ENCODE results near the gene AFG1L.
"Not testable (repeated sequence)": the region's sequence is repeated elsewhere in the genome, so short reads cannot be mapped to it uniquely, and the experiment has no call there.

AFG1L gene

DNA sequence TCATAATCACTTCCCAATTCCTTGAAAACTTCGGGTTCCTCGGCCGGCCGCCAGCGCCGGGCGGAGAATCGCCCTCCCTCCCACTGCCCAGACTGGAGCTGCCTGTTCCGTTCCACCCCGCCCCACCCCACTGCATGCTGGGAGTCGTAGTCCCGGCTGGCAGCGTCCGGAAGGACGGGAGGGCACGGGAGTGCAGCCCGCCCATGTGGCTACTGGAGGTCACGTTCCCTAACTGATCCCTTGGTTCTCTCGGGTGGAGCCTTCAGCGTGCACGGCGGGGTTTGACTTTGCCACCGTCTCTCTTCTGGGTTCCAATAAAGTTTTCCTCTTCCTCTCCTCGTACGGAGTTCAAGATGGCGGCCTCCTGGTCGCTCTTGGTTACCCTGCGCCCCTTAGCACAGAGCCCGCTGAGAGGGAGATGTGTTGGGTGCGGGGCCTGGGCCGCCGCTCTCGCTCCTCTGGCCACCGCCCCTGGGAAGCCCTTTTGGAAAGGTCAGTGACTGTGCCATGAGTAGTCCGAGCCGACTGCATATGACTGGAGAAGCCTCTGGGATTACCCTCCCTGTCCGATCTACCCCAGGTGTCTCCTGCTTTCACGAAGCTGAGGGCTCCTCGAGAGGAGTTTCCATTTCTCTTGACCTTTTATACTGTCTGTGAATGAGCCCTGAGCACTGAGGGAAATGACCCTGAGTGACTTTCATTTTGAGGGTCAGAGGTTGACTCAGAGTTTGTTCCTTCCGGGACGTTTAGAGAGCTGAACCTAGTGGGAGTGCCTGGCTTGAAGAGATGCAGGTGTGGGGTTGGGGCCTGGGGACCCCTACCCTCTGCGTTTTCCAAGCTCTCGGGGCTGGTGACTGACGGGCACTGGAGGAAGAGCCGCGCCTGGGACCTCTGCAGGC lies at the start of gene AFG1L:
TSS of gene AFG1L (plus strand) at position 328 of the 899 bp plus-strand sequence. CDS start at position 354, 26 bp downstream.
- DNase-seq (ENCODE audit: low spot score) = peak; percentile 89

DNA sequence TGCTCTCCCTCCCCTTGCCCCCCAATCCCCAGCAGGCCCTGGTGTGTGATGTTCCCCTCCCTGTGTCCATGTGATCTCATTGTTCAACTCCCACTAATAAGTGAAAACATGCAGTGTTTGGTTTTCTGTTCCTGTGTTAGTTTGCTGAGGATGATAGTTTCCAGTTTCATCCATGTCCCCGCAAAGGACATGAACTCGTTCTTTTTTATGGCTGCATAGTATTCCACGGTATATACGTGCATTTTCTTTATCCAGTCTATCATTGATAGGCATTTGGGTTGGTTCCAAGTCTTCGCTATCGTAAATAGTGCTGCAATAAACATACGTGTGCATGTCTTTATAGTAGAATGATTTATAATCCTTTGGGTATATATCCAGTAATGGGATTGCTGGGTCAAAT lies 49.8 kb upstream of the AFG1L start:
- DNase-seq (ENCODE audit: low spot score) = not testable (repeated sequence)

DNA sequence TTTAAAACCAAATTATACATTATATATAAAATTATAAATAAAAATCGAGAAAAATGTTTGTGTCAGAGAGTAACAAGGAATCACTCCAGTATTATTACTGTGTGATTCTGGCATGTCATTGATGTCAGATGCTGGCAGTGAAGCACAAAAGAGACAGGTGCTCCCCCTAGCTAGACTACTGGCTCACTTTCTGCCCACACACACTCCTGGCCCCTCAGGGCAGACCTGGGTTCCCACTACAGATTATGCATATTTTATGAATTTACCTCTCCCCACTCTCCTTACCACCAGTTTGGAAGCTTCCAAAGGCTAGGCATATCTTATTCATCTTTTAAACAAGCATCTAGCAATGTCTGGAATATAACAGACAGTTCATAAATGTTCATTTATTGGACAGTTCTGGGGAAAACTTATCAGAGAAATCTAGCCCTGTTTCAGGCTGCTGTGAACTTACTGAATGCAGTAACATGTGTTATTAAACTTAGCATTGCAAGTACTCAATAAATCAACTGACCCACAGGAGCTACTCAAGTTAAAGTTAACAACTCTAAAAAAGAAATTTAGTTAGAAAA lies 46.8 kb upstream of the AFG1L start:
- no peak for DNase-seq (ENCODE audit: low spot score)

DNA sequence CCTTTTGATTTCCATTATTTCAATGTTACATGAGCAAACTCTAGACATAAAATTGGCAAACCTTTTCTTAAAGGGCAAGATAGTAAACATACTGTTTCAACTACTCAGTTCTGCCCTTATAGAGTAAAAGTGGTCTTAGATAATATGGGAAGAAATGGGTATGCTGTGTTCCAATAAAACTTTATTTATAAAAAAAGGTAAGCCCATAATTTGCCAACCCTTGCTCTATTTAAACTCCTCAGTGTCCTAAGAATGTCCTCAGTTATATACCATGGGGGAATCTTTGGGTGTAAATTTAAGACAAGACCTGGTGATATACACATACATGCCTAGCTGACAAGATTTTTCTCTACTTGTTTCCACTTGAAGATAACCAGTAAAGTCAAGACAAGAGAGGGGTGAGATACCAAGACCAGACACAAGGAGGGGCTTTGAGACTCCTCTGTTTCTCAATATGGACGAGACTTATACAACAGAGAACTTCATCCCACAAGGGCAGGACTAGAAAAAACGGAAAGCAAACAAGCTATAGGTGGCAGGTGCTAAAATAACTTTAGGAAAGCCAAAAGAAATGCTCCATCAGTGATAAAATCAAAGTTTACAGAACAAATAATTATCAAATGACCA lies 44.5 kb upstream of the AFG1L start:
- DNase-seq (ENCODE audit: low spot score) = no peak

DNA sequence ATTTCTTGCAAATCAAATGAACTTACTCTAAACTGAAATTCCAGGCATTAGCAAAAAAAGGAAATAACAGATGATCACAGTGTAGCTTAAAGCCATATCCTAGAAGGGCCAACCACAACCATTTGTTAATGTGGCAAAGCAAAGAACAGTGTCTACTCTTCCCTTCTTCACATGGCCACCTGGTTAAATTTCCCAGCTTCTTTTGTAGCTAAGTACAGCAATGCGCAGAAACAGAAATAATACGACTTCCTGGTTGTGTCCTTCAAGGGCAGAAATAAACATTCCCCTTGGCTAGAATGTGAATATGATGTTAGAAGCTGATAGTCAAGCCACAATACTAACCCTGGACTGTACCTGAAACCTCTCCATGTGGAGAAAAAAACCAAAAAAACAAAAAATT lies 43.6 kb upstream of the AFG1L start:
- DNase-seq (ENCODE audit: low spot score) = no peak

DNA sequence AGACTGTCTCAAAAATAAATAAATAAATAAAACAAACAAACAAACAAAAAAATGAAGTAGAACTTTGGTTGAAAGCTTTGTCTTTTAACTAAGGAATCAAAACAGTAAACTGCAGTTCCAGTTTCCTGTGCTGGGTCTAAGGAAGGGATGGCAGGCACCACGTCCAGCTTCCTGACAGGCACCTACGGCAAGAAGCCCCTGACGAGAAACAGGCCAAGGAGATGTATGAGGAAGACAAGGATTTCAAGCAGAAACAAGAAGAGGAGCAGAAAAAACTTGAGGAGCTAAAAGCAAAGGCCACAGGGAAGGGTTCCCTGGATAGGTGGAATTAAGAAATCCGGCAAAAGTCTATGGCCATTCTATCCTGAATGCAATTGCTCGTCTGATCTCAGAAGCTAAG lies 42.8 kb upstream of the AFG1L start:
- no peak for DNase-seq (ENCODE audit: low spot score)

DNA sequence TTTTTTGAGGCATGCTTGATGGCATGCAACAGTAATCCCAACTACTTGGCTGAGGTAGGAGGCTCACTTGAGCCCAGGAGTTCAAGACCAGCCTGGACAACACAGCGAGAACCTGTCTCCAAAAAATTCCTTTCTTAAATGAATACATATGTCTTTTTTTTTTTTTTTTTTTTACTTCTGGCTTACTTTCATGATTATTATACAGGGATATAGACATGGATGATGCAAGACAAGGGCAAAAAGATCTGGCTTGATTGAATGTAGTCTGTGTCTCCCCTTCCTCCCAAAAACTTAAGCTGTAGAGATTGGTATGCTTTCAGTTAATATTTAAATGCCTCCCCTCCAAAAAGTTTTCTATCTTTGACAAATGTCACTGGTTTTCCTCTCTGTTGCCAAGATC lies 41.6 kb upstream of the AFG1L start:
- no peak for DNase-seq (ENCODE audit: low spot score)

DNA sequence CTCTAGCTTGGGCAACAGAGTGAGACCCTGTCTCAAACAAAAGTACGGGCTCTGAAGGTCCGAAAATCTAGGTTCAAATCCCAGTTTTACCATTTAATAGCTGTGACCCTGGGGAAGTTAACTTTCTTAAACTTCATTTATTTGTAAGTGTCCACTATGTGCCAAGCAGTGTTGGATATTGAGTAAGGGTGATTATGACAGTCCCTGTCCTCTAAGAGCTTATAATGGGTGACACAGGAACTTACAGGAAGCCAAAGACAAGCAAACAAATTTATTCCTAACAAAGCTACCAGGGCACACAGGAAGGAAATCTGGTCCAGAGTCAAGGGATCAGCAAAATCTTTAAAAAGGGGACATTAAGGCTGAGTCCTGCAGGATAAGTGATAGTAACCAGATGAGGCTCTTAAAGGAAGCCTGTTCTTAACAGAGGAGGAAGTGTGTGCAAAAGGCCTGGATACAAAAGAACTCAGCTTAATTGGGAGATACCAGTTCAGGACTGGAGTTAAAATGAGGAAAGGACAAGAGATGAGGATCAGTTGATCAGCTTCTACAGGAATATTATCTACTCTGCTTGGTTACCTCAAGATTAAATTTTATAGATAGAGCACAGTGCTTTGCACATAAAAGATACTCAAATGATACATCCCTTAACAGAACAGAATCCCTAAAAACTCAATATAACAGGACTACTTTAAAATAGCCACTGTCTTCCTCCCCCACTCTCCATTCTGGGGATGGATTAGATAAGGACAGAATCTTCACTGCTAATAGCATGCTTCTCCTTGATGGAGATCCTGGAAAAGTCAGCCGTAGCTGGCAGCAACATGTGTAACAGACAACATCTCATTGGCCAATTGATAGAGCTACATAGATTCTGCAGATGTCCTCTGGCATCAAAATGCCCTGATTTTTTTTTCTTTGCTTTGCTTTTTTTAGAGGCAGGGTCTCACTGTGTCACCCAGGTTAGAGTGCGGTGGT lies 40.1 kb upstream of the AFG1L start:
- DNase-seq (ENCODE audit: low spot score) = no peak

DNA sequence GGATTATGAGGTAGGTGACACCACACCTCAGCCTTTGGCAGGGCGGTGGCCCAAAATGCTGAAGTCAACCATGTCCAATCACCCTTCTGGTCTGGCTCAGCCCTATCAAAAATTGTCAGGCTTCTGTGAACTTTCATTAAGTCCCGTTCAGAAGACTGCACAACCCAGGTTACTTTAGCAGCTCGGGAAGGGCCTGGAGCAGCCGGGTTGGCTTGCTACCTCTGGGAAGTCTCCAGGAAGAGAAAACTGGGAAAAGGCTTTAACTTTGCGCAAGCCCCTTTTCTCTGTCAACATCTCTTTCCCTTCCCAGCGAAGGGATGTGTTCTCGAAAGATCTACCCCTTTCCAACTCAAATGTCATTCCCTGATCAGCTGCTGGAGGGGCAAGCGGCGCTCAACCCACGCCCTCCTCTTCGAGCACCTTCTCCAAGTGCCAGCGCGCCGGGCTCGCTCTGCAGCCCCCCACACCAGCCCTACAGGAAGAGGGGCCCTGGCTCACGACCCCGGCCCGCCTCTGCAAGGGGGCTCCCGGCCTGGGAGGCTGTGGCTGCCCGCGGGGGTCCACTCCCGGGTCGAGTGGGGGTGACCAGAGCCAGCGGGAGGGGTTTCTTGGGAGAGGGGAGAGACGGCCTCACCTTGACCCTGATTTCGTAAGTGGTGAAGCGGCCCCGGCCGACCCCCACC lies 34.6 kb upstream of the AFG1L start:
- DNase-seq (ENCODE audit: low spot score) = peak; percentile 48

DNA sequence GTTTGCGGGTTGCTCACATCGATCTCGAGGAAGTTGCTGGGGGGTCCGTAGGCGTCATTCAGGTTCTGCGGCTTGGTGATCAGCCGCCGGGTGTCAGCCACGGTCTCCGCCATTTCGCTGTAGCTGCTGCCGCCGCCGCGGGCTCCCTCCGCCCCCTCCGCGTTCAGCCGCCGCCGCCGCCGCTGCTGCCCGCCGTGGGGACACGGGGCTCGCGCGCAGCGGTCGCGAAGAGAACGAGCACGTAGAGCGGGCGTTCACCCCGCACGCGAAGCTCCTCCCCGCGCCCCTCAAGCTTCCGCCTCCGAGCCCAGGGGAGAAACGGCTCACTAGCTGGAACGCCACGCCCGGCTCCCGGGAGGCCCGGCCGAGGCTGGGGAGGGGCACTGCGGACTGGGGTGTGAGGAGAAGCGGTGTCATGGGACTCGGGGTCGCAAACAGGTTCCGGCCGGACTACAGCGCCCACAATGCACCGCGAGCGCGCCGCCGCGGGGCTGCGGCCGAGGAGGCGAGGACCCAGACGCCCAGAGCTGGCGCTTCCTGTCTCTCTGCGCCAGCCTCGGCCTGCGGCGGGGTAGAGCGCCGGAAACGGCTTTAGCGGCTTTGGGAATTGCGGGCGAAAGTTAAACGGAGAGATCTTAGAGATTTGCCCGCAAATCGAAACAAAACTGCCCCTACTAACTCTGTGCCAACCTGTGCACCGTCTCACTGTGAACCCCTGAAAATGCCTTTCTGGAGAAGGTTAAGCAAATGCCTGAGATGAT lies 33.9 kb upstream of the AFG1L start, which contains the start of gene SNX3:
TSS of gene SNX3 (minus strand) at position 232 of the 761 bp plus-strand sequence. CDS start at position 113, 119 bp downstream.
- peak; percentile 98 for DNase-seq (ENCODE audit: low spot score)

DNA sequence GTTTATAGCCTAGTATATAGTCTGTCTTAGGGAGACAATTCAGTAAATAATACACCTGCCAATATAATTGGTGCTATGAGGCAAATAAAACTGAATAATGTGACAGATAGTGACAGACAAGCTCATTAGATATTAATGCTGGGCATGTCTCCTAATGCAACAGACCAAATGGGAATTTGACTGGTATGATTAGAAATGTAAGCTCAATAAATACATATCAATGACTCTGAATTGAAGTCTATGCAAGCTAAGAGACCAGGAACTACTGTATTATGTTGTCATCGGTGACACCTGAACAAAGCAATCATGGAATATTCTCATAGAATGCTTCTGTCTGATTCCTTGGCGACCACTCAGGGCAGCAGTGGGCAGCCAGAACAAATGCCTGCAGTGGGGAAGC lies 31.5 kb upstream of the AFG1L start:
- no peak for DNase-seq (ENCODE audit: low spot score)

DNA sequence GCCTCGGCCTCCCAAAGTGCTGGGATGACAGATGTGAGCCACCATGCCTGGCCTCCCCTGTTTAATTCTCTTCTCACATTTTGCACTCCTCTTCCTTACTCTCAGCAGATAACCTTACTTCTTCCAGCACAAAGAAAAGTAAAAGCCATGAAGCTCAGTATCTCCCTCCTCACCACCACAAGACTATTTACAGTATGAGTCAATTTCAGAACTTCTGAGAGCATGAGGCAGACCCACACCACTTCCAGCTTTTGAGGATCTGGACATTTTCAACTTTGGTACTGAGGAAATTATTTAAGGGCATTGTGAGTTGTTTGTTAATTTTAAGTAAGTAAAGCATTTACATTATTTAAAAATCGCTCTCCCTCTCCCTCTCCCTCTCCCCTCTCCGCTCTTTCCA lies 26.0 kb upstream of the AFG1L start:
- no peak for DNase-seq (ENCODE audit: low spot score)

DNA sequence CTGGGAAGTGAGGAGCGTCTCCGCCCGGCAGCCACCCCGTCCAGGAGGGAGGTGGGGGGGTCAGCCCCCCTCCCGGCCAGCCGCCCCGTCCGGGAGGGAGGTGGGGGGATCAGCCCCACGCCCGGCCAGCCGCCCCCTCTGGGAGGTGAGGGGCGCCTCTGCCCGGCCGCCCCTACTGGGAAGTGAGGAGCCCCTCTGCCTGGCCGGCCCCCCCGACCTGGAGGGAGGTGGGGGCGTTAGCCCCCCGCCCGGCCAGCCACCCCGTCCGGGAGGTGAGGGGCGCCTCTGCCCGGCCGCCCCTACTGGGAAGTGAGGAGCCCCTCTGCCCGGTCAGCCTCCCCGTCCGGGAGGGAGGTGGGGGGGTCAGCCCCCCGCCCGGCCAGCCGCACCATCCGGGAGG lies 24.9 kb upstream of the AFG1L start:
- not testable (repeated sequence) for DNase-seq (ENCODE audit: low spot score)

DNA sequence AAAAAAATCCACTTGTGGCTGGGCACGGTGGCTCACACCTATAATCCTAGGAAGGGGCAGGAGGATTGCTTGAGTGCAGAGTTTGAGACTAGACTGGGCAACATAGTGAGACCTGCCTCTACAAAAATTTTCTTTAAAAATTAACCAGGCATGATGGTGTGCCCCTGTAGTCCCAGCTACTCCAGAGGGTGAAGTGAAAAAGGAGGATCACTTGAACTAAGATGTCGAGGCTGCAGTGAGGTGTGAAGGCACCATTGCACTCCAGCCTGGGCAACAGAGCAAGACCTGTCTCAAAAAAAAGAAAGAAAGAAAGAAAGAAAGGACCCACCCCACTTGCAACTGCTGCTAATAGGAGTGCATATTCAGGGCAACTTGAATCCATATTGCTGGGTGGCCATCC lies 20.3 kb upstream of the AFG1L start:
- no peak for DNase-seq (ENCODE audit: low spot score)

DNA sequence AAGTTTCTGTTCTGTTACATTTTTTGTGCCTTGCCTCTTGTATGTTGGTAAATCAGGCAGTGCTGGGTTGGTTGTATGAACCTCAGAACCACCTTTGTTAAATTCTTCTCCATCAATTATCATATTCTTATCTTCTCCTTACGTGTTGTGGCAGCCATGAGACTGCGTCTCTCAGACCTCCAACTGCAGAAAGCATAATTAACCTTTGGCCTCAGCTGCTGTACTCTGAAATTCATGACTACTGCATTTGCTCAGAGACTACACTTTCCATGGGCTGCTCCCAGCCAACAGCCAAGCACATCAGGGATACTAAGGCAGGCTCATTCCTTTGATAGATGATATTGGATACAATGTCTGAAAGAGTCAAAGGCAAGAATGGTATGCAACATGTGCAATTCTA lies 18.9 kb upstream of the AFG1L start:
- peak; percentile 35 for DNase-seq (ENCODE audit: low spot score)

DNA sequence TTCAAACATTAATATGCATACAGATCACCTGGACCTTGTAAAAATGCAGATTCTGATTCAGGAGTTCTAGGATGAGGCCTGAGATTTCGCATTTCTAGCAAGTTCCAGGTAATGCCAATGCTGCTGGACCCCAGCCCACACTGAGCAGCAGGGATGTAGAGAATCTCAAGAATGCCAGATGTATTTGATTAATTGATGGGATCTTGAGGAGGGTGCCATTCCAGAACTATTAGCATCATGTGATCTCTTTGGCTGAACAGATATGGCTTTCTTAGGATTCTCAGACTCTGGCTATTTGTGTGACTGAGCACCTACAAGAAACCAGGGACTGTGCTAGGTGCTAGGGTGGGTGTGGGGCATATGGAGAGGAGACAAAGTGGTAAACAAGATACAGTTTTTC lies 17.6 kb upstream of the AFG1L start:
- no peak for DNase-seq (ENCODE audit: low spot score)

DNA sequence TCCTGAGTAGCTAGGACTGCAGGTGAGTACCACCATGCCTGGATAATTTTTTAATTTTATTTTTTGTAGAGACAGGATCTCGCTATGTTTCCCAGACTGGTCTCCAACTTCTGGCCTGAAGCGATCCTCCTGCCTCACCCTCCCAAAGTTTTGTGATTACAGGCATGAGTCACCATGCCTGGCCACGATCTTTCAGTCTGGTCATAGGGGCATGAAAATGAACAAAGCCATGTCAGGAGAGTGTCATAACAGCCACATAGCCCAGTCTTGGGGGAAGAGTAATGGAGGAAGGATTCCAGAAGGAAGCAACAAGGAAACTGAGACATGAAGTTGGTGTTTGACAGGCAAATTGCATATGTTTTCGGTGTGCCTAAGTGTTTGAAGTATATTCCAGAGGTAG lies 17.0 kb upstream of the AFG1L start:
- DNase-seq (ENCODE audit: low spot score) = no peak

DNA sequence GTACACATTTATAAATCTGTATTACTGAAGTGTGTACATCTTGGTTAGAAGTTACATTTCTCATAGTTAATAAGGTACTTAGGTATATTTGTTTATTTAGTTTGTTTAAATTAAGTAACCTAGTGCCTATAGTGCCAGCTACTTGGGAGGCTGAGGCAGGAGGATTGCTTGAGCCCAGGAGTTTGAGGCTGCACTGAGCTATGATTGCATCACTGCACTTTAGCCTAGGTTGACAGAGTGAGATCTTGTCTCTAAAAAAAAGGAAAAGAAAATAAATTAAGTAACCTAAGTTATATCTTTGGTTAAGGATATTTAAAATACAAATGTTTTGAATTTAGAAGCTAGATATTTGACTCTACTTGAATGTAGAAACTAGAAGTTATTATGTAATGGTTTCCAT lies 9.5 kb upstream of the AFG1L start:
- DNase-seq (ENCODE audit: low spot score) = no peak

DNA sequence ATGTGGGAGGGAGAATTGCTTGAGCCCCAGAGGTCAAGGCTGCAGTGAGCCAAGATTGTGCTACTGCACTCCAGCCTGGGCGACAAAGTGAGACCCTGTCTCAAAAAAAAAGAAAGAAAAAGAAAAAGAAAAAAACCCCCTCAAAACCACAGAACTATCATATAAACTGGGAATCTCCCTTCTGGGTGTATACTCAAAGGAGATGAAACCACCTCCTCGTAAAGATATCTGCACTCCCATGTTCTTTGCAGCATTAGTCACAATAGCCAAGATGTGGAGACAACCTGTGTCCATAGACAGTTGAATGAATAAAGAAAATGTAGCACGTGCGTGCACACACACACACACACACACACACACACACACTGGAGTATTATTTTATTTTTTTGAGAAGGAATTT lies 8.5 kb upstream of the AFG1L start:
- DNase-seq (ENCODE audit: low spot score) = no peak

DNA sequence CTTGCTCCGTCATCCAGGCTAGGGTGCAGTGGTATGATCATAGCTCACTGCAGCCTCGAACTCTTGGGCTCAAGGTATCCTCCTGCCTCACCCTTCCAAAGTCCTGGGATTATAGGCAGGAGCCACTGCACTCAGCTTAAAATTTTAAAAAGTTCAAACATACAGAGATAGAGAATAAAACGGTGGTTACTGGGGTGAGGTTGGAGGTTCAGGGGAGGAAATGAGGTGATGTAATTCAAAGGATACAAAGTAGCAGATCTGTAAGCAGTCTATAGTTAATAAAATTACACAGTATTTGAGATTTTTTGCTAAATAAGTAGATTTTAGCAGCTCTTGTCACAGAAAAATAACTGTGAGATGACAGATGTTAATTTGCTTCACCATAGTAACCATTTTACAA lies 7.5 kb upstream of the AFG1L start:
- no peak for DNase-seq (ENCODE audit: low spot score)

DNA sequence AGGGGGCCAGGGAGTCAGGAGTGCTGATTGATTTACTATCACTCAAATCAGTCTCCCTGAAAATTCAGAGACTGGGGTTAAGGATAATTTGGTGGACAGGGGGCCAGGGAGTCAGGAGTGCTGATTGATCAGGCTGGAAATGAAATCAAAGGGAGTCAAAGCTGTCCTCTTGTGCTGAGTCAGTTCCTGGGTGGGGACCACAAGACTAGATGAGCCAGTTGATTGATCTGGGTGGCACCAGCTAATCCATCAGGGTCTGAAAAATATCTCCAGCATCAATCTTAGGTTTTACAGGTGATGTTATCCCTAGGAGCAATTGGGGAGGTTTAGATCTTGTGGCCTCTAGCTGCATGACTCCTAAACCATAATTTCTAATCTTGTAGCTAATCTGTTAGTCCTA lies 6.1 kb upstream of the AFG1L start:
- no peak for DNase-seq (ENCODE audit: low spot score)
